HS-27A (cell line): ENCODE data around the gene KCNJ12.
"Not testable (repeated sequence)": the region's sequence is repeated elsewhere in the genome, so short reads cannot be mapped to it uniquely, and the experiment has no call there.

ENCODE experiments used
- DNase-seq: peaks from one replicate; pipeline ENCODE4 v3.0.0-alpha.2; 2012; ENCODE audit warnings: low read depth, missing footprints

KCNJ12 gene

DNA sequence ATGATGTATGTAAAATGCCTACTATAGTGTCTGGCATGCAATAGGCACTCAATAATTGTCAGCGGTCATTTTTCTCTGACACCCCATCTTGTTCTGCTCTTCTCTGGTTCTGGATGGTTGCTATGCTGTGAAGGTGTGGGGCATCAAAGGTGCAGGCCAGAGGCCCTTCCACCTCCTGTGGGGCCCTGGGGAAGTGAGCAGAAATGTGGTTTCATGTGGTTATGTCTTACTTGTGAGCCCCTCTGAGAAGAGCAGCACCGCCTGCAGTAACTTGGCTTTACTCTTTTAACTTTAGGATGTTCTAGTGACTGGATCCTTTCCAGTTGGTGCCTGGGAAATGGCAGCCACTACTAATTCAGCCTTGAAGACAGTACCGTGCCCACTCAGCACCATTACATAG is 32.1 kb downstream of the KCNJ12 start:
- not testable (repeated sequence) for DNase-seq

DNA sequence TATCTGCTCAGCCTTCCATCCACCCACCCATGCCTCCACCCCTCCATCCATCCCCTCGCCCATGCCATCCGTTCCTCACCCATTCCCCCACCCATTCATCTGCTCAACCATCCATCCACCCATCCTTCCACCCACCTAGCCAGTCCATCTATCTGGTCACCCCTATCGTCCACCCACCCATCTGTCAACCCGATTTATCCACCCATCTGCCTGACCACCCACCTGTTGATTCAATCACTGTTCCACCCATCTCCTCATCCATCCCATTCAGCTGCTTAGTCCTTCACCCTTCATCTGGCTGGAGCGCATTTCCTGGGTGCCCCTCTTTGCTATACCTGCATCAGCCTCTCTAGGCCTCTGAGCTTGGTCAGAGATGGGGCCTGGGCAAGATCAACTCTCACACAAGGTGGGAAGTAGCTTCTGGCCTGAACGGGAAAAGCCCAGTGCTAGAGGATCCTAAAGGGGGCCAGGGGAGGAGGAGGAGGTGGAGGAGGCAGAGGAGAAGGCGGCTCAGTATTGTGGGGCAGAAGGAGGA is 32.7 kb downstream of the KCNJ12 start:
- DNase-seq: not testable (repeated sequence)

DNA sequence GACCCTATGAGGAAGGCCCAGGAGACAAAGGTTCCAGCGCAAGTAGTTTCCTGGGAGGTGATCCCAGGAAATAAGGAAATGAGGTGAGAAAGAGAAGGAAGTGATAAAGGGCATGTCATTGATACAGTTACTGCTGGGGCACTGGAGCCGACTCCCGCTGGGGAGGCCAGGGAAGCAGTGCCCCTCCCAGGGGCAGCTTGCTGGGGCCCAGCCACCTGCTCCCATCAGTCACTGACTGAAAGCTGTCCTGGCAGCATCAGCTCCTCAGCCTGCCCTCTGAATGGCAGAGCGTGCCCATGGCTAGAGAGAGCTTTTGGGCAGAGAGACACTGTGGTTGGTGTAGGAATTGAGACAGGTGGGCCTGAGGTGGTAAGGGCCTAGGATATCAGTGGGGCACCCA is 33.2 kb downstream of the KCNJ12 start:
- DNase-seq: not testable (repeated sequence)

DNA sequence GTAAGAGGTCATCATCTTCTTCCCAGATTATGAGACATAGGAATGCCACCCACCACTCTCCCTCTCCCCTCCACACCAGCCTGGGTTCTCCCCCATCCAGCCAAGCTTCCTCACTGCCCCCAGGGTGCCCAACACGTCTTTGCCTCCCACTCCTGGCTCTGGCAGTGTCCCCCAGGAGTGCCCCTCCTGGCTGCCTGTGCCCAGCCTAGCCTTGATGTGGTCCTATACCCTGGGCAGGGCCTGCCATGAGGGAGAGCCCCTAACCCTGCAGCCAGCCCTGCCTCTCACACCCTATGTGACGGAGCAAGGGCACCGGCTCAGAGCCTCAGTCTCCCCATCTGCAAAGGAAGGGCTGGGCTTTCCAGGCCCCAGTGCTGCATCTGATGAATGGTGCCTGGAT is 33.8 kb downstream of the KCNJ12 start:
- not testable (repeated sequence) for DNase-seq

DNA sequence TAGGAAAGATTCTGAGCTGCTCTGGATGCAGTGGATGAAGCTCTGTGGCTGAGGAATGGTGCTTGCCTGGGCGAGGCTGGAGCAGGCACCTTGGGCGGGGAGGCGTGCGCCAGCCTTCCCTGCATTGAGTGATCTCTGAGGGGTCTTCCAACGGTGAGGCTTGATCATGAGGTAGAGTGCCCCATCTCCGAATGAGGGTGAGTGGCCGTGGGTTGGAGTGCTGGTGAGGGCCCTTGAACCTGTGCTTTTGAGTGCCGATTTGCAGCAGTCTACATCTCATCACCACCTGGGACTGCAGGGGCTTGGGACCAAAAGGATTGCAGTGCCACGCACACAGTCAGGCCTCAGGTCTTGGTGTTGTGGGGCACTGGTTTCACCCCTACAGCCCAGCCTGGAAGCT is 34.2 kb downstream of the KCNJ12 start:
- DNase-seq: not testable (repeated sequence)

DNA sequence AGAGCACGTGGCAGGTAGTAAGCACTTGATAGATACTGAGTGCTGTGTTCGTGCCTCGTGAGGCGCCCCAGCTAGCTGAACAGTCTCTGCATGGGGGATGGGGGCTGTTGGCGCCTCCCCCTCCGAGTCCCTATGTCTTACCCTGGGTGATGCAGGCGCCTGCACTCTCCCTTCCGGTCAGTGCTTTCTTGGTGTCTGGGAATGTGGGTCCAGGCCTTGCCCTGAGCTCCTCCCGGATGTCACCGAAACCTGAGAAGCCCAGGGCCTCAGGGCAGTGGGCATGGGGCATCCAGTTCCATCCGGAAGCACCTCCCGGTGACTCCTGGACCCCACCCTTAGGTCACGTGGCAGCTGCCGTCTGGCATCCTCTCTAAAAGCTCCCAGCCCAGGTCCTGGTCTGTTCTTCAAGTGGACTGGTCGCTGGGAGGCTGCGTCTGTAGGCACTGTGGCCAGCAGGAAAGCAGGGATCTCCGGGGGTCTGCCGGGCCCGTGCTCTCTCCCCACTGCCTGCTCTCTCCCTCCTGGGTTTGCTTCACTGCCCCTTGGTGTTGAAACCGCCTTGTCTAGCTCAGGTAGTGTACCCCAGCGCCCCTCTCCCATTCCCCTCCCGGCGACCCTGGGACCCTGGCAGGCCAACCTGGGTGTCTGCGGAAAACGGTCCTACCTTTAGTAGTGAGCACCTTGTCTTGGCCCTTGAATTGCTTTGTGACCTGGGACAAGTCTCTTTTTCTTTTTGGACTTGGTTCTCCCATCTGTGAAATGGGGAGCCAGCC is 34.9 kb downstream of the KCNJ12 start:
- DNase-seq: peak; percentile 14

DNA sequence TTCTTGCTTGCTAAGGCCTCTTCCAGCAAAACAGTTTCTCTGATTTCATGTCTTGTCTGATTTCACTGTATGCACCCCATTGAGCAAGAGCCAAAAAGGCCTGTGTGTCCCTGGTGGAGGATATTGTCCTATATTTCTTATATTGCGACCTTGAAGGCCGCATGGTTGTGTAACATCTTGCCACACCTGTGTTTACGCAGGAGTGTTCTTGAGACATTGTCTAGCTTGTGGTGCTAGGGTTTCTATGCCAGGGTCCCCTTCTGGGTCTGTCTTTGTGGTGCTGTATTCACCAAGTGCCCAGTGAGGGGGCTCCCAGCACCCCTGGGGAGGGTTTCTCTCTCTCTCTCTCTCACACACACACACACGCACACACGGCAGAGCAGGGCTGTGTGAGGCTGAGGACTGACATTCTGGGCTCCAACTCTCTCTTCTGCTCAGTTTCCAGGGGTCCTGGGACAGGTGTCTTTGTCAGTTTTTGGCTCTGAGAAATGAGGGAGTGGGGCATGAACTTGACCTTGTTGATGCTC is 35.6 kb downstream of the KCNJ12 start:
- not testable (repeated sequence) for DNase-seq

DNA sequence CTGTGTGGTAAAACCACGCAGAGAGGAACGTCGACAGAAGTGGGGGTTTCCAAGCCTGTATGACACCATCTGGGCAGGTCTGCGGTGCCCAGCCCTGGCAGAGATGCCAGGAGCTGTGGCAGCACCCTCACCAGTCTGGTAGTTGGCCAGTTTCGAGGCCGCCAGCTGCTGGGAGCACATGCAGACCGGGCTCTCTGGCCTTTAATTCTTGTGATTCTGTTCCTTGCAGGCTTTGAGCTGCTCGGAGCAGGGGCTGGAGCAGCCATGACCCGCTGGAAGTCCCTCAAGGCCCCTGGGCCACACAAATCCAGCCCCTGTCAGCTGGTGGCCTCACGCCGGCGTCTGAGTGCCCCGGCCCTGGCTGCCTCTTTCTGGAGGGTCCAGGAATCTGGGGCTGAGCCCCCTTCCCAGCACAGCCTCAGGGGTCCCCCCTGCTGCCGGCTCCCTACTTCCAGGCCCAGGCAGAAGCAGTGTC is 36.1 kb downstream of the KCNJ12 start:
- DNase-seq: not testable (repeated sequence)

DNA sequence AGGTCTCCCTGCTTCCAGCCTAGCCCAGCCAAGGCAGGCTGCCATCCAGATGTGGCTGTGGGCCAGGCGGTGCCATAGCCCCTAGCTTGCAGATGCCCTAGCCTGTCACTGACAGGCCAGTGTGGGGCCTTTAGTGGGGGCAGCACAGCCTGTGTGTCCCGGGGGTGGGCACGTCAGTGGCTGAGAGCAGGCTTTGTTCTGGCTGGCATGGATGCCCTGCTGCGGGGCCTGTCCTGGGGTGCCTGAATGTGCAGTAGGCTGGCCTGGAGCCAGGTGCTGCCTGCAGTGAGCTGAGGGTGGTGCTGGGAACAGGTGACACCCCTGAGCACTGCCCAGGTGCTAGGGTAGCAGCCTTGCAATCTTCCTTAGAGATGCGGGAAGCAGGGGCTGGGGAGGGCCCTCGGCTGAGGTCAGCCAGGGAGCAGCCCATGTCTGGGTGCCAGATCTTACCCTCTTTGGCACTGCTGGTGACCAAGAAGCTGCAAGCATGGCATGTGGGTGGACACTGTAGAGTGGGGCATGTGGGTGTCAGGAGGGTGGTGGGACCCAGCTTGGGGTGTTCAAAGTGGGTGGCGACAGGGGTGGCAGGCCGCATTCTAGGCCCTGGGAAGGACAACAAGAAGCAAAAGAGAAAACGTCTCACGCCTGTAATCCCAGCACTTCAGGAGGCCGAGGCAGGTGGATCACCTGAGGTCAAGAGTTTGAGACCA is 37.6 kb downstream of the KCNJ12 start:
- not testable (repeated sequence) for DNase-seq

DNA sequence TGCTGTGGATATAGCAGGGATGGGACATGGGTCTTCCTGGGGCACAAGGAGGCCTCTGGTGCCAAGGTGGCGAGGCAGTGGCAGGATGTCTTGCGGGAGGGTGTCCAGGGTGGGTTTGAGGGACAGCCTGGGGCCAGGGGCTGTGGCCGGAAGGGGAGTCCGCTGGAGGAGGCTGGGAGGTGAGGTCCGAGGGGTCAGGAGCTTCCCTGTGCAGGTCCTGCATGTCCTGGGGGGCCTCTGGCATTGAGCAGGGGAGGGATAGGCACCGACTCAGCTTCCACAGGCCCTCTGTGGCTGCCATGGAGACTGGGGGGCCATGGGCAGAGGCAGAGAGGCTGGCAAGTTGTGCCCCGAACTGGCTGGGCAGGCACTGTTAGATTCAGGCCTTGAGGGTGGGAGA is 38.5 kb downstream of the KCNJ12 start:
- DNase-seq: not testable (repeated sequence)

DNA sequence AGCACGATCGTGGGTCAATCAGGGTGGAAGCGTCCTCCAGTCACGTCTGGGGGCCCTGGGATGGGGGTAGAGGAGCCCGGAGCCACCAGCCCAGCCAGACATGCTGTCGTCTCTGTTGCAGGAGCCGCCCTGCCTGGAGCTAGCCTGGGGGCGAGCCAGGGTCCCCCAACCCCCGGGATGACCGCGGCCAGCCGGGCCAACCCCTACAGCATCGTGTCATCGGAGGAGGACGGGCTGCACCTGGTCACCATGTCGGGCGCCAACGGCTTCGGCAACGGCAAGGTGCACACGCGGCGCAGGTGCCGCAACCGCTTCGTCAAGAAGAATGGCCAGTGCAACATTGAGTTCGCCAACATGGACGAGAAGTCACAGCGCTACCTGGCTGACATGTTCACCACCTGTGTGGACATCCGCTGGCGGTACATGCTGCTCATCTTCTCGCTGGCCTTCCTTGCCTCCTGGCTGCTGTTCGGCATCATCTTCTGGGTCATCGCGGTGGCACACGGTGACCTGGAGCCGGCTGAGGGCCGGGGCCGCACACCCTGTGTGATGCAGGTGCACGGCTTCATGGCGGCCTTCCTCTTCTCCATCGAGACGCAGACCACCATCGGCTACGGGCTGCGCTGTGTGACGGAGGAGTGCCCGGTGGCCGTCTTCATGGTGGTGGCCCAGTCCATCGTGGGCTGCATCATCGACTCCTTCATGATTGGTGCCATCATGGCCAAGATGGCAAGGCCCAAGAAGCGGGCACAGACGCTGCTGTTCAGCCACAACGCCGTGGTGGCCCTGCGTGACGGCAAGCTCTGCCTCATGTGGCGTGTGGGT is 39.2 kb downstream of the KCNJ12 start:
- not testable (repeated sequence) for DNase-seq

DNA sequence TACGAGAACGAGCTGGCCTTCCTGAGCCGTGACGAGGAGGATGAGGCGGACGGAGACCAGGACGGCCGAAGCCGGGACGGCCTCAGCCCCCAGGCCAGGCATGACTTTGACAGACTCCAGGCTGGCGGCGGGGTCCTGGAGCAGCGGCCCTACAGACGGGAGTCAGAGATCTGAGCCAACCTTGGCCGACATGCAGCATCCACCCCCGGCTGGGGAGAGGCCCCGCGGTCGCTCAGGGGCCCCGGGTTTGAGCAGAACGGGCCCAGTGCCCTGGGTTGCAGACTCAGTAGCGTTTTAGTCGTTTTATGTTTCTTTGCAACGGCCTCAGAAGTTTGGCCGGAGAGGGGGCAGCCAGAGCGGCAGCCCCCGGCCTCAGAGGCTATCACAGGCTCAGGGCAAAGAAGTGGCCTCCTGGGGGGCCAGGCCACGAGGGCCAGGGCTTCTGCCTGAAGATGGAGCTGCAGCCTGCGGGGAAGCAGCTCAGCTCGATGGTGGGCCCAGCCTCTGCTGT is 40.4 kb downstream of the KCNJ12 start:
- not testable (repeated sequence) for DNase-seq

DNA sequence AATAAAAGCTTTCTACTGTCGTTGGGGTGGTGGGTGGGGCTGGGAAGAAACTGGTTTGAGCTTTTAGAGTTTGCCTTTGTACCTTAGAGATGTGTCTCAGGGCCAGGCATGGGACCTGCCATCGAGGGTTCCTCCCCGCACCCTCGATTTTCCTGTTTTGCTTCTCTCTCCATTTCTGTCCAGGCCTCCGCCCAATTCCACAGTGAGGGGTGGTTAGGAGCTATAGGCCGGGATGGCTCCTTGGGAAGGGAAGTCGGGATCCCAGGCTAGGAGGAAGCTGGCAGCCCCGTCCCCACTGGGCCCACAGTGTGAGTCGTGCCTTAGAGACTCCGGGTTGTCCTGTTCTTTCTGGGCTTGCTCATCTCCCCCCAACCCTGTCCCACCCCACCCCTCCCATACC is 41.2 kb downstream of the KCNJ12 start:
- DNase-seq: not testable (repeated sequence)

DNA sequence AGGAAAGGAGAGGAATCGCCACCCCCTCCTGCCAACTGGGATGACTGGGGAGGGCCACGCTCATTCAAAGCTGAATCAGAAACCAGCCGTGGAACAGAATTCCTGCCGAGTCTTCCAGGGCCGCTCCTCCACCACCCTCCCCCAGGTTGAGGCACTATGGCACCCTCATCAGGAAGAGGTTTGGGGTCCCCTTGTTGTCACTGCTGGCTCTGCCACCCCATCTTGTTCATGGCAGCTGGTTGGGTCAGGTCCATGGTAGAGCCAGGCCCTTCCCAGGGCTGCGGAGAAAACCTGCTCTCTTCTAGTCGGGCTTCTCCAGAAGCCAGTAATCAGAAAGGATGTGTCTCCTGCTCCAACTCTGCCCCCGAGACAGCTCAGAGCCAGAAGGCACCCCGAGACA is 41.8 kb downstream of the KCNJ12 start:
- DNase-seq: no peak

DNA sequence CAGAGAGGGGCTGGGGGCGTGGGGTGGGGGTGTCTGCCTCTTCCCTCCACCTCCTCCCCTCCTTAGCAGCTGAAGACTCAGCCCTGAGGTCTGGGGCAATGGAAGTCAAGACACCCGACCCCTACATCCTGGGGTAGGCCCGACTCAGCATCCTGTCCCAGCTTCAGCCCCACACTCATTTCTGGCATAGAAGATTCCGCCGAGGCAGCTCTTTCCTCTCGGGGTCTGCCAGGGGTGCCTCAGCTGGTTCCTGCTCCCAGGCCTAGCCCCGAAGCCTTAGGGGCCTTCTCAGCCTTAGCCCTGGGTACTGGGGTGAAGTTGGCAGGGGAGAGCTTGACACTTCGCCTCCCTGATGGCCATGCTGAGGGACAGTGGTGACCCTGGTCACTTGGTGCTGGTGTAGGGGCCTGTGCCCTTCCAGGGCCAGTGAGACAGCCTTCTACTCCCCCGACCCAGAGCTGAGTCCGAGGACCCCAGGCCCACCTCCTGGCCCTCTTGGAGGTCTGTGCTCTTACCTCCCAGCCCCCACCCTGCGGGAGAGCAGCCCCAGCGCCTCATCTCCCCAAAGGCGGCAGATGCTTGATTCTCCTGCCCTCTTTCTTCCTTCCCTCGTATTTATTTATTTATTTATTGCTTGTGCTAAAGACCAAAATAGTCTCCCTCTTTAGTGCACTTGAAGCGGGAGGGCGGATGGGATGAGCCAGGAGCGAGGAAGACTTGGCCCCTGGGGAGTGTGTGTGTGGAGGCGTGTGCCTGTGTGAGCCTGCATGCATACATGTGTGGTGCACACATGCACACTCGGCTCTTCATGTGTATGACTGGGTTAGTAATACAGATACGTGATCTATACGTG is 42.5 kb downstream of the KCNJ12 start:
- DNase-seq: no peak

DNA sequence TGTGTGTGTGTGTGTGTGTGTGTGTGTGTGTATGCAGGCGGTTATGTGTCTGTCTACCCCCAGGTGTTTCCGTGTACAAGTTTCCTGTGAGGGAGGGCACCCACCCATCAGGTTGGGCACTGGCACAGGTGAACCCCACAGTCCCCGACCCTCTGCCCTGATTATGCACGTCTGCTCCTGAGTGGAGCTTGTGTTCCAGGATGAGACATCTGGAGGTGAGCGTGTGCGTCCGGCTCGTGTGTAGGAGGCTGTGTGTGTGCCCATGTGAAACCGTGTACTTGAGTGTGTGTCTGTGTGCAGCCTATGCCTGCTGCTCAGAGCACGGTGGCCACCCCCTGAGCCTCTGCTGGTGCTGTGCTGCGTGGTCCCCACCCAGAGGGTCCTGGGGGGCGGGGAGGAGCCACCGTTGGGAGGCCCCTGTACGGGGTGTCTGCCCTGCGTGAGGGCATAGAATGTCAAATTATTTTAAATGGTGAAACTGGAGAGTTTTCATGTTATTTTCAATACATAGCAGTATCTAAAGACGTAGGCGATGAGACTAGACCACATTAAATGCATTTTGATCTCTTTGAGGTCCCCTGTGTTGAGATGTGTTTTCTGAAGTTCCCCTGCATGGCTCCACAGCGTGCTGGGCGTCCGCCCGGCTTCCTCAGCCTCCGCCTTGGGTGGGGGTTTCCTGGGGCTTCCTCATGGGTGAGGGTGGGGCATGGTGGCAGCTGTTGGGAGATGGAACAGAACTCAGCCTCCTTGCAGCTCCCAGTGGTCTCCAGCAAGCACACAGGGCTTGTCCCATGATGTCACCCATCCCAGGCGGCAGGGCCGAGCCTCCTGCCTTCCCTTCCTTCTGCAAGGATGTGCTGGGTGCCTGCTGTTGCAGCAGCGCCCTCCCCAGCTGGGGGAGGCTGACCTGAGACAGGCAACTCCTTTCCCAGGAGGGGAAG is 43.4 kb downstream of the KCNJ12 start:
- no peak for DNase-seq

DNA sequence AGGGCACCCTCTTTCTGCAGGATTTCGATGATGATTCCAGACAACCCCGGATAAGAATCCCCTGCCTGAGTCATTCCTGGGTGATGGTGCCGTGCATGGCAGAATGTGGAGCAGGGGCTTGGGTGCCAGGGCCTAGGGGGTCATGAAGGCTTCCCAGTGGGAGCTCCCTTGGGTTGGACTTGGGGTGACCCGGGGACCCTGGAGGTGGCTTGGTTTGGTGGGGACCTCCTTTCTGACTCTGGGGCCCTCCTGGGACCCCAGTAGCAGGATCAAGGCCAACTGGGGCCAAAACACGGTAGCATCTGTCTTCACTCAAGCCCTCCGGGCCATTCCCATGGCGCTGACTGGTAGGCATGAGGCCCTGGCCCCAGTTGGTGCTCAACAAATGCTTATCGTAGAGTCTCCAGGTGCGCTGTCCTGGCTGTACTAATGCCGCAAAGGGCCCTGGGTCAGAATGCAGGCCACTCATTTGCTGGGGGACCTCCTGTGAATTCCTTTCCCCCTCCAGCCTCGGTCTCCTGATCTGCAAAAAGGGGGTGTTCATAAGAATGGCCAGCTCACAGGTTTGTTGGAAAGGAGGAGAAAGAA is 44.4 kb downstream of the KCNJ12 start:
- not testable (repeated sequence) for DNase-seq

DNA sequence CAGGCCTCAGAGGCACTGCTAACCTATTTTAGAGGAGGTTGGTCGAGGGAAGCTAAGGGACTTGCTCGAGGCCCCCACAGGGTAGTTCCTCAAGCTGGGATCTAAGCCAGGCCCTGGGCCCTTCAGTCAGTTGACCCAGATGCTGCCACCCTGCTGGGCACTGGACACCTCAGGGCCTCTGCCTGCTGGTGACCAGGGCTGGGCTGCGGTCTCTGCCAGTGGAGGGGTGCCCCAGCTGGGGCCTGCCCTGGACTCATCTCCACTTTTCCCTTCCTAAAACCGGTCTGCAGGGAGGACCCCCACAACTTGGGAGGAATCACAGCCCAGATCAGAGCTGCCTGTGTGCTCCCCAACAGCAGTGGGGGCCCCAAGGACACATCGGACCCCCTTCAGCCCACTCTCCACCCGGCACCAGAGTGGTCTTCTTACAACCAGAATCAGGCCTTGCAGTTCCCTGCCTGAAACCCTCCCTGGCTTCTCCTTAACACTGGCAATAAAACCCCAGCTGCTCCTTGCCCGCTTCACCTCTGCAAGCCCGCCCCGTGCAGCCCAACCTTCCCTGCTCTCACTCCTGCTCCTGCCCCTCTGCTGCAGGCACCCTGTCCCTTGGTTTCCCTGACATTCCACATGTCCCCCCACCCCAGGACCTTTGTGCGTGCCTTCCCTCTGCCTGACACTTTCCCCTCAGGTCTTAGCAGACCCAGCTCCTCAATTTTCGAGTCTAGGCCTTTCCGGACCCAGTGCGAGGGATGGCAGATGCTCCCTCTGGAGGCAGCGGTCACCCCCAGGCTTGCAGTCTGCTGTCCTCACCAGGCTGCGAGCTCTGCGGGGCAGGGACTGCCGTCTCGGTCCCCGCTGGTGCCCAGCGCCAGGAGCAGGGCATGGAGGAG is 45.5 kb downstream of the KCNJ12 start:
- DNase-seq: not testable (repeated sequence)
